ENCODE measurements around the gene EDC3. TPM values are rescaled to one million over a fixed set of nuclear protein-coding genes. Genes with fewer than 3 reads are reported as not detected.

Gene EDC3
- polyA plus RNA-seq, 1 of the 3 experiments (the other 2 are of a cell fraction) = 34.9 TPM

DNA sequence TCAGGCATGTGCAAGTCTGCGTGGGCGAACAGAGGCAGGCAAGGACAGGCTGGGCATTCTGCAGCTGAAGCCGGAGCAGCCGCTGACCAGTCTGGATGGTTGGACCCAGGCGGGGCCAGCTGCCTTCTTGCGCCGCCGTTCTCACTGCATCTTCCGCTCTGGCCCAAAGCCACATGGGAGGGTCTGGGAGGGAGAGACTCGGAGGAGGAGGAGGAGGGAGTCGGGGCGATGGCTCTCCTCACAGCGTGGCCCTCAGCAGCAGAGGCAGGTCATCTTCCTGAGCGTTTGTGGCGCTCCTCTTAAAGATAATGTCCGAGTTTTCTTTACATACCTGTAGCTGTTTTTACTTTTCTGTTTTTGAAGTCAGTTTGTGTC lies 74.3 kb downstream of the EDC3 start:
- peaks cover 77% of the 10 kb centered on the region for H4K20me1 ChIP-seq (ENCODE audit: insufficient read depth)
- H3K27me3 ChIP-seq (ENCODE audit: insufficient read depth) = no peaks in the 10 kb centered on the region
- ChIA-PET POLR2A (no interaction called here), CTCF (interaction anchor here (0.6 to 39.4 kb wide), 25 partner anchors 10 to 329 kb away, joined by 3 to 1109 read pairs (median 4); partner anchors contain the start of genes ARID3B, CSK, CYP1A2 and EDC3)
- 95% methylated on average over 7 of the region's 16 CpGs for WGBS (ENCODE audit: low lambda C conversion rate)
- H3K9ac ChIP-seq = no peak overlapping the region
- no peak overlapping the region for H2AFZ ChIP-seq (ENCODE audit: low read depth)
- peaks cover 66% of the 10 kb centered on the region for H3K79me2 ChIP-seq (ENCODE audit: insufficient read depth)
- peaks cover 0 to 22% of the 10 kb centered on the region in 2 experiments; a peak in 2 of 4 replicates for H3K4me1 ChIP-seq (ENCODE audit: control insufficient read depth in 1 of 2, insufficient read depth in 2 of 2, low read depth in 1 of 2, low read length in 1 of 2)
- TF ChIP-seq GABPA (IDR thresholded peaks at IDR 0.05; ENCODE audit: low read depth) (no peak), YY1 (IDR thresholded peaks at IDR 0.05; ENCODE audit: low read depth) (no peak), SIN3A (IDR thresholded peaks at IDR 0.05; ENCODE audit: borderline replicate concordance, low read depth, low read length) (no peak), FOXJ3 (CRISPR knock-in tag; IDR thresholded peaks at IDR 0.05) (no peak), RXRA (IDR thresholded peaks at IDR 0.05; ENCODE audit: borderline replicate concordance, low read depth) (no peak), TCF12 (IDR thresholded peaks at IDR 0.05) (no peak), GATA2 (CRISPR knock-in tag; IDR thresholded peaks at IDR 0.05) (no peak), ELF1 (IDR thresholded peaks at IDR 0.05) (no peak), NFIC (IDR thresholded peaks at IDR 0.05; ENCODE audit: borderline replicate concordance) (no peak), POLR2AphosphoS5 (IDR thresholded peaks at IDR 0.05; ENCODE audit: low read depth, low read length) (no peak), RAD21 (IDR thresholded peaks at IDR 0.05; ENCODE audit: low read length) (no peak), RCOR1 (IDR thresholded peaks at IDR 0.05; ENCODE audit: low read length) (no peak), TAF1 (IDR thresholded peaks at IDR 0.05; ENCODE audit: borderline replicate concordance, low read depth, low read length) (no peak)
- TF ChIP-seq, protein P1, sequence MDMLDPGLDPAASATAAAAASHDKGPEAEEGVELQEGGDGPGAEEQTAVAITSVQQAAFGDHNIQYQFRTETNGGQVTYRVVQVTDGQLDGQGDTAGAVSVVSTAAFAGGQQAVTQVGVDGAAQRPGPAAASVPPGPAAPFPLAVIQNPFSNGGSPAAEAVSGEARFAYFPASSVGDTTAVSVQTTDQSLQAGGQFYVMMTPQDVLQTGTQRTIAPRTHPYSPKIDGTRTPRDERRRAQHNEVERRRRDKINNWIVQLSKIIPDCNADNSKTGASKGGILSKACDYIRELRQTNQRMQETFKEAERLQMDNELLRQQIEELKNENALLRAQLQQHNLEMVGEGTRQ (IDR thresholded peaks at IDR 0.05; ENCODE audit: borderline replicate concordance, low read depth, low read length) = no peak
- TF ChIP-seq, protein P2, sequence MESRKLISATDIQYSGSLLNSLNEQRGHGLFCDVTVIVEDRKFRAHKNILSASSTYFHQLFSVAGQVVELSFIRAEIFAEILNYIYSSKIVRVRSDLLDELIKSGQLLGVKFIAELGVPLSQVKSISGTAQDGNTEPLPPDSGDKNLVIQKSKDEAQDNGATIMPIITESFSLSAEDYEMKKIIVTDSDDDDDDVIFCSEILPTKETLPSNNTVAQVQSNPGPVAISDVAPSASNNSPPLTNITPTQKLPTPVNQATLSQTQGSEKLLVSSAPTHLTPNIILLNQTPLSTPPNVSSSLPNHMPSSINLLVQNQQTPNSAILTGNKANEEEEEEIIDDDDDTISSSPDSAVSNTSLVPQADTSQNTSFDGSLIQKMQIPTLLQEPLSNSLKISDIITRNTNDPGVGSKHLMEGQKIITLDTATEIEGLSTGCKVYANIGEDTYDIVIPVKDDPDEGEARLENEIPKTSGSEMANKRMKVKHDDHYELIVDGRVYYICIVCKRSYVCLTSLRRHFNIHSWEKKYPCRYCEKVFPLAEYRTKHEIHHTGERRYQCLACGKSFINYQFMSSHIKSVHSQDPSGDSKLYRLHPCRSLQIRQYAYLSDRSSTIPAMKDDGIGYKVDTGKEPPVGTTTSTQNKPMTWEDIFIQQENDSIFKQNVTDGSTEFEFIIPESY (IDR thresholded peaks at IDR 0.05; ENCODE audit: borderline replicate concordance, low read depth) = no peak
- TF ChIP-seq, protein P3, sequence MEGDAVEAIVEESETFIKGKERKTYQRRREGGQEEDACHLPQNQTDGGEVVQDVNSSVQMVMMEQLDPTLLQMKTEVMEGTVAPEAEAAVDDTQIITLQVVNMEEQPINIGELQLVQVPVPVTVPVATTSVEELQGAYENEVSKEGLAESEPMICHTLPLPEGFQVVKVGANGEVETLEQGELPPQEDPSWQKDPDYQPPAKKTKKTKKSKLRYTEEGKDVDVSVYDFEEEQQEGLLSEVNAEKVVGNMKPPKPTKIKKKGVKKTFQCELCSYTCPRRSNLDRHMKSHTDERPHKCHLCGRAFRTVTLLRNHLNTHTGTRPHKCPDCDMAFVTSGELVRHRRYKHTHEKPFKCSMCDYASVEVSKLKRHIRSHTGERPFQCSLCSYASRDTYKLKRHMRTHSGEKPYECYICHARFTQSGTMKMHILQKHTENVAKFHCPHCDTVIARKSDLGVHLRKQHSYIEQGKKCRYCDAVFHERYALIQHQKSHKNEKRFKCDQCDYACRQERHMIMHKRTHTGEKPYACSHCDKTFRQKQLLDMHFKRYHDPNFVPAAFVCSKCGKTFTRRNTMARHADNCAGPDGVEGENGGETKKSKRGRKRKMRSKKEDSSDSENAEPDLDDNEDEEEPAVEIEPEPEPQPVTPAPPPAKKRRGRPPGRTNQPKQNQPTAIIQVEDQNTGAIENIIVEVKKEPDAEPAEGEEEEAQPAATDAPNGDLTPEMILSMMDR (IDR thresholded peaks at IDR 0.05) = no peak
- TF ChIP-seq, protein P4, sequence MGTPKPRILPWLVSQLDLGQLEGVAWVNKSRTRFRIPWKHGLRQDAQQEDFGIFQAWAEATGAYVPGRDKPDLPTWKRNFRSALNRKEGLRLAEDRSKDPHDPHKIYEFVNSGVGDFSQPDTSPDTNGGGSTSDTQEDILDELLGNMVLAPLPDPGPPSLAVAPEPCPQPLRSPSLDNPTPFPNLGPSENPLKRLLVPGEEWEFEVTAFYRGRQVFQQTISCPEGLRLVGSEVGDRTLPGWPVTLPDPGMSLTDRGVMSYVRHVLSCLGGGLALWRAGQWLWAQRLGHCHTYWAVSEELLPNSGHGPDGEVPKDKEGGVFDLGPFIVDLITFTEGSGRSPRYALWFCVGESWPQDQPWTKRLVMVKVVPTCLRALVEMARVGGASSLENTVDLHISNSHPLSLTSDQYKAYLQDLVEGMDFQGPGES (IDR thresholded peaks at IDR 0.05; ENCODE audit: low read depth, low read length) = no peak
- TF ChIP-seq, protein P5, sequence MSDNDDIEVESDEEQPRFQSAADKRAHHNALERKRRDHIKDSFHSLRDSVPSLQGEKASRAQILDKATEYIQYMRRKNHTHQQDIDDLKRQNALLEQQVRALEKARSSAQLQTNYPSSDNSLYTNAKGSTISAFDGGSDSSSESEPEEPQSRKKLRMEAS (IDR thresholded peaks at IDR 0.05; ENCODE audit: low read depth) = no peak
- no peaks in the 10 kb centered on the region for H3K9me3 ChIP-seq
- H3F3A ChIP-seq (replicated peaks; ENCODE audit: insufficient read depth) = peaks cover 12% of the 10 kb centered on the region
- no peak overlapping the region; a peak in 1 of 4 replicates for H3K27ac ChIP-seq (ENCODE audit: low read depth in 2 of 2, low read length in 1 of 2)
- peaks cover 37 to 82% of the 10 kb centered on the region in 2 experiments for H3K36me3 ChIP-seq (replicated peaks in 1 of 2; ENCODE audit: control insufficient read depth in 1 of 2, insufficient read depth in 2 of 2, low read length in 1 of 2)
- H3K4me2 ChIP-seq = no peak overlapping the region
- no peaks in the 10 kb centered on the region for H3K9me2 ChIP-seq
- no peak overlapping the region for H3K4me3 ChIP-seq (ENCODE audit: low read depth in 2 of 2, low read length in 1 of 2)
- DNase-seq = no peak
